Uterus (tissue), 4 donors: ENCODE results near the gene GPR107. TPM values are rescaled to one million over a fixed set of nuclear protein-coding genes. Genes with fewer than 3 reads are reported as not detected.

ENCODE experiments used
- DNase-seq, 2 donors: peaks; one replicate each; pipeline ENCODE4 v3.0.0-alpha.2; 2019 to 2020
- H3K27ac ChIP-seq, 2 donors: fragments of 200-600 bp; sonication (generic); 1 replicate in 1 of 2; 2 replicates in 1 of 2; pipeline ENCODE4 v1.5.1; 2016 to 2018
- H3K27me3 ChIP-seq, 2 donors: fragments of 200-600 bp; sonication (generic); one replicate each; pipeline ENCODE4 v1.5.1; 2018 to 2019; ENCODE audit warnings: control low read depth in 1 of 2
- H3K36me3 ChIP-seq, 2 donors: fragments of 200-600 bp; sonication (generic); one replicate each; pipeline ENCODE4 v1.5.1; 2019; ENCODE audit warnings: control low read depth in 1 of 2
- H3K4me1 ChIP-seq, 2 donors: fragments of 200-600 bp; sonication (generic); one replicate each; pipeline ENCODE4 v1.5.1; 2018 to 2019; ENCODE audit warnings: control low read depth in 1 of 2
- H3K4me3 ChIP-seq, 2 donors: fragments of 200-600 bp; sonication (generic); 1 replicate in 1 of 2; 2 replicates in 1 of 2; pipeline ENCODE4 v1.5.1; 2018 to 2019; ENCODE audit warnings: mild to moderate bottlenecking in 1 of 2
- H3K9me3 ChIP-seq, 2 donors: fragments of 200-600 bp; sonication (generic); one replicate each; pipeline ENCODE4 v1.5.1; 2019; ENCODE audit warnings: control low read depth in 1 of 2
- CTCF ChIP-seq, 4 experiments: fragments of 200-600 bp in 2 of 4; fragments of 450-650 bp in 2 of 4; sonication (generic) in 2 of 4; IDR thresholded peaks; one replicate each; pipeline ENCODE4 v1.5.1; 2016 to 2019; ENCODE audit warnings: antibody characterized with exemption in 4 of 4, mild to moderate bottlenecking in 2 of 4, moderate library complexity in 1 of 4
- POLR2A ChIP-seq, 2 donors: fragments of 450-650 bp; IDR thresholded peaks; one replicate each; pipeline ENCODE4 v1.6.1; 2016; ENCODE audit warnings: antibody characterized with exemption in 2 of 2, mild to moderate bottlenecking in 1 of 2, moderate library complexity in 1 of 2
- intact Hi-C: fragments of 100-400 bp; cut with DNase I; formaldehyde crosslinking; loops from one replicate; pipeline ENCODE4 v1.15.1; 2023; ENCODE audit warnings: low total_unique reads
- total RNA-seq, 4 donors: library from RNA; depleted of rRNA in 3 of 4; stranded (reverse); fragments of >200 nt in 3 of 4; gene quantifications; one replicate each; pipeline versions ENCODE4 v1.1.0 to v1.2.4, GENCODE V29; 2014 to 2023
- donor health status: DM: yes; HTN: yes; CAD: no.

The GPR107 gene
- total RNA-seq, 4 donors from 2014 or later: 10.8 to 41.5 (median 26.7) TPM

DNA sequence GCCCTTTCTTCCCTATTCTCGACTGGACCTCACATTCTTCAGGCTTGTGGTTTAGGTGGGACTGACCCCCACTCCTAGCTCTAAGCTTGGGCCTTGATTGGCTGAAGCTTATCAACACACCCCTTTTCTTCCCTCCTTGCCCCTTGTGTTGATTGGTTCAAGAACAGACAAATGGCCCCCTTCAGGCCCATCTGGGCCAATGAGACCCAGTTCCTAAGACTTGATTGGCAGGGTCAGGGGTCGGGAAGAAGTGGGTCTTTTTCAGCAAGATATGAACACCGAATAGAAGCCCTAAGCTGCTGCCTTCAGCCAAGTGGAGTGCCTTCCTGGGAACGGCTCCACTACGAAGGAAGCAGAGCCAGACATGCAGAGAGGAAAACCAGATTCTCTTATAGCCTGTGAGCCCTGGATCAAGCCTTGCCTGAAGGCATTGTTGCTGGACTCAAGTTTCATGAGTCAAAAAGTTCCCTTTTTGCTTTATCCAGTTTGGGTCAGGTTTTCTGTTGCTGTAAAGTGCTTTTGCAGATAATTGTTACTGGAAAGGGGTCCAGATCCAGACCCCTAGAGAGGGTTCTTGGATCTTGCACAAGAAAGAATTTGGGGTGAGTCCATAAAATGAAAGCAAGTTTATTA, 96.1 kb downstream of the GPR107 start:
- Histone ChIP-seq H3K36me3 (no peaks in the 10 kb centered on the region), H3K9me3 (no peaks in the 10 kb centered on the region), H3K4me3 (no peak overlapping the region), H3K4me1 (no peaks in the 10 kb centered on the region), H3K27me3 (no peaks in the 10 kb centered on the region), H3K27ac (no peak overlapping the region)
- DNase-seq: no peak
- intact Hi-C loops: no loop called here
- TF ChIP-seq POLR2A (IDR thresholded peaks at IDR 0.05) (no peak), CTCF (IDR thresholded peaks at IDR 0.05) (no peak)

DNA sequence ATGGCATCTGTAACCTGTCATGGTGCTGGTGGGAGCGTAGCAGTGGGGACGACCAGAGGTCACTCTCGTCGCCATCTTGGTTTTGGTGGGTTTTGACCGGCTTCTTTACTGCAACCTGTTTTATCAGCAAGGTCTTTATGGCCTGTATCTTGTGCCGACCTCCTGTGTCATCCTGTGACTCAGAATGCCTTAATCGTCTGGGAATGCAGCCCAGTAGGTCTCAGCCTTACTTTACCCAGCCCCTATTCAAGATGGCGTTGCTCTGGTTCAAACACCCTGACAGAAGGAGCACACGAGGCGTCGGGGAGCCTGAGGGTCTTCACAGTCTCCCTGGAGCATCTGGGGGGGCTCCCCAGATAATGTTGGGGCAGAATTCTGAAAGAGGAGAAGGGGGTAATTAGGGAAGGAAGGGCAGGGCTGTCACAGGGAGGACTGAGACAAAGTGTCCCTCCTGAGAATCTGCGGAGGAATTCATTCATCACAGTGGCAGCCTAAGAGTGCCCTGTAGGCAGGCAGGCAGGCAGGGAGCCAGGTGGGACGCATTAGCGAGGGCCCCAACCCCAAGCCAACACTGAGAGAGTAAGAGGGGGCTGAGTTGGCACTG, 97.2 kb downstream of the GPR107 start:
- intact Hi-C loops: no loop called here
- TF ChIP-seq POLR2A (IDR thresholded peaks at IDR 0.05) (no peak), CTCF (IDR thresholded peaks at IDR 0.05) (no peak)

DNA sequence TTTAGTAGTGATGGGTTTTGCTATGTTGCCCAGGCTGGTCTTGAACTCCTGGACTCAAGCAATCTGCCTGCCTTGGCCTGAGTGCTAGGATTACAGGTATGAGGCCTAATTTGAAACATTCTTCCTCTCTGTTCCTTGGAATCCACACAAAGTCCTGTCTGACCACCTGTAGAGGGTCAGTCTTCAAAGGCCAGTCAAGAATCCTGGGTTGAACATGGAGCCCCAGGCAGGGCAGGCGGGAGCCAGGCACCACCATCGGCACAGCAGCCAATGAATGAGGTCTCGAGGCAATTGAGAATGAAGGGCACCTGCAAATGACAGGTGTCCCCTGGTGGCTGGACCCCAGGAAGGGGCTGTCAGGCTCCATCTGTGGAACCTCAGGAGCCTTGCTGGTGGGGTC, 101.1 kb downstream of the GPR107 start:
- Histone ChIP-seq H3K4me3 (no peak overlapping the region), H3K9me3 (no peaks in the 10 kb centered on the region), H3K27ac (no peak overlapping the region), H3K27me3 (no peaks in the 10 kb centered on the region), H3K36me3 (no peaks in the 10 kb centered on the region), H3K4me1 (no peaks in the 10 kb centered on the region)
- intact Hi-C loops: no loop called here
- TF ChIP-seq CTCF (IDR thresholded peaks at IDR 0.05): no peak
- TF ChIP-seq POLR2A (IDR thresholded peaks at IDR 0.05): no peak
- DNase-seq: no peak

More for the DNA sequence above, 97.2 kb downstream of the GPR107 start:
- Histone ChIP-seq H3K27ac (no peak overlapping the region), H3K4me1 (no peaks in the 10 kb centered on the region), H3K36me3 (no peaks in the 10 kb centered on the region), H3K27me3 (no peaks in the 10 kb centered on the region), H3K9me3 (no peaks in the 10 kb centered on the region), H3K4me3 (no peak overlapping the region)
- no peak for DNase-seq

DNA sequence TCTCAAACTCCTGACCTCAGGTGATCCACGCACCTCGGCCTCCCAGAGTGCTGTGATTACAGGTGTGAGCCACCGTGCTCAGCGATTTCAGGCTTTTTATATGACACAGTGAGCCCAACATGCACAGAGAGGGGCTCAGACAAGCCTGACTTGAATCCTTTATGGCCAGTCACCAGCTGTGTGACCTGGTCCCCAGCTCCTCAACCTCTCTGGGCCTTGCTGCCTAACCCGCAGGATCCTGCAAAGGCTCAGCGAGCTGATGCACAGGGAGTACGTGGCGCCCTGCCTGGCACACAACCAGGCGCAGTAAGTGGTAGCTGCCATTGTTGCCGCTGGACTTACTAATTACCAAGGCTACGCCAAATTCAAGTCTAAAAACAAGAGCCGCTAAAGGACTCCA, 101.9 kb downstream of the GPR107 start:
- no peak for DNase-seq
- no peaks in the 10 kb centered on the region for H3K36me3 ChIP-seq
- intact Hi-C loops: no loop called here
- TF ChIP-seq CTCF (IDR thresholded peaks at IDR 0.05) (no peak), POLR2A (IDR thresholded peaks at IDR 0.05) (no peak)
- no peak overlapping the region for H3K27ac ChIP-seq
- no peak overlapping the region for H3K4me3 ChIP-seq
- H3K27me3 ChIP-seq: no peaks in the 10 kb centered on the region
- H3K4me1 ChIP-seq: no peaks in the 10 kb centered on the region
- no peaks in the 10 kb centered on the region for H3K9me3 ChIP-seq

GRCh38 chr9:130156672-130157071, 103.0 kb downstream of the GPR107 start:
- Histone ChIP-seq H3K36me3 (no peaks in the 10 kb centered on the region), H3K4me1 (no peaks in the 10 kb centered on the region), H3K4me3 (no peak overlapping the region), H3K27ac (no peak overlapping the region), H3K9me3 (no peaks in the 10 kb centered on the region), H3K27me3 (no peaks in the 10 kb centered on the region)
- intact Hi-C loops: no loop called here
- no peak for DNase-seq
- TF ChIP-seq POLR2A (IDR thresholded peaks at IDR 0.05): no peak
